ENCODE results near the gene CAMKMT.

The CAMKMT gene

DNA sequence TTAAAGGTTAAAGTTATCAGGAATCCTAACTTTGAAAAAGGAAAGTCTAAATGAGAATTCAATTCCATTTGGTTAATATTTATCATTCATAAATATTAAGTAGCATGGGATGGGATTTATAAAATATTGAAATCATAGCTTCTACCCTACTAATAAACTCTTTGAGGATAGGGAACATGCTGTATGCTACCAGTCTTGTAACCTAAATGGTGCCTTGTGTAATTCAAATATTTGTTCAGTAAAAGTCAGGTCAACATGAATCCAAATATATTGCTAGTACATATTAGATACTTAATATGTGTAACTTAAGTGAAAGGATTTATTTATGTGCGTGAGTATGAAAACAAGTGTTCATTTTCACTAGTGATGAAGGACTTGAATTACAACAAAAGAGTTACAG, 94.1 kb downstream of the CAMKMT start:
- TF ChIP-seq, protein P1, sequence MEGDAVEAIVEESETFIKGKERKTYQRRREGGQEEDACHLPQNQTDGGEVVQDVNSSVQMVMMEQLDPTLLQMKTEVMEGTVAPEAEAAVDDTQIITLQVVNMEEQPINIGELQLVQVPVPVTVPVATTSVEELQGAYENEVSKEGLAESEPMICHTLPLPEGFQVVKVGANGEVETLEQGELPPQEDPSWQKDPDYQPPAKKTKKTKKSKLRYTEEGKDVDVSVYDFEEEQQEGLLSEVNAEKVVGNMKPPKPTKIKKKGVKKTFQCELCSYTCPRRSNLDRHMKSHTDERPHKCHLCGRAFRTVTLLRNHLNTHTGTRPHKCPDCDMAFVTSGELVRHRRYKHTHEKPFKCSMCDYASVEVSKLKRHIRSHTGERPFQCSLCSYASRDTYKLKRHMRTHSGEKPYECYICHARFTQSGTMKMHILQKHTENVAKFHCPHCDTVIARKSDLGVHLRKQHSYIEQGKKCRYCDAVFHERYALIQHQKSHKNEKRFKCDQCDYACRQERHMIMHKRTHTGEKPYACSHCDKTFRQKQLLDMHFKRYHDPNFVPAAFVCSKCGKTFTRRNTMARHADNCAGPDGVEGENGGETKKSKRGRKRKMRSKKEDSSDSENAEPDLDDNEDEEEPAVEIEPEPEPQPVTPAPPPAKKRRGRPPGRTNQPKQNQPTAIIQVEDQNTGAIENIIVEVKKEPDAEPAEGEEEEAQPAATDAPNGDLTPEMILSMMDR (conservative IDR thresholded peaks at IDR 0.05), result no peak
- TF ChIP-seq ZFX (IDR thresholded peaks at IDR 0.05), result no peak
- no peak overlapping the region for H3K27ac ChIP-seq

DNA sequence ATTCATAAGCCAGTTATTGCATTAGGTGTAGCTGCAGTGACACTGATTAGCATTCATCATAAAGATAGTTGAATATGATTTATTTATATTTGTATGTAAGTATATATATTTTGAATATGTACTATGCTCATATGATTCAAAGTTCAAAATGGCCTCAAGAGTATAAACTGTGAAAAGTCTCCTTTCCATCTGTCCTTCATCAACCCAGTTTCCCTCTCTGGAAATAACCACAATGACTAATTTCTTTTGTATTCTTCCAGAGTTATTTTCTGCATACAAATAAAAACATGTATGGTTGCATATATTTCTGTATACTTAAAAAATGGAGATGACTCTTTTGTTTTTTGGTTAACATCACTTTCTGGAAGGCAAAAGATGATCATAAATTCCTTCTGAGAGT, 95.2 kb downstream of the CAMKMT start:
- TF ChIP-seq, protein P1 (conservative IDR thresholded peaks at IDR 0.05), result no peak
- TF ChIP-seq ZFX (IDR thresholded peaks at IDR 0.05), result no peak
- H3K27ac ChIP-seq, result no peak overlapping the region

DNA sequence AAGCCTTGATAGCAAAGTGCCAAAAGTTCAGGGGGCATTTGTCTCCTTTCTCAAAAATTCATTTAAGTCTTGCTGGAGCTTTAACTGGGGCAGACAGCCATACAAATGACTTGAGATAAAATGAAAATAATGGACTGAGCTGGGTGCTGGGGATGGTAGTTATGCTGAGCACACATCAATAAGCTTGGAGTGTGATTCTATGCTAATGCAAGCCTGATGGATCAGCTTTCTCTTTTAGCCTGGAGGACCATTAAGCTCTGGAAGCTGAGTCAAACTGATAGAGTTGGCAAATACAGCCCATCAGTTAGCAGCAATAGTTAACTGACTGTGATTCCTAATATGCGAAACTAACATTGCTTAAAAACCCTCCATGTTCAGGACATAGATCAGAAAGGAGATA, 98.0 kb downstream of the CAMKMT start:
- no peak for TF ChIP-seq ZFX (IDR thresholded peaks at IDR 0.05)
- TF ChIP-seq, protein P1 (conservative IDR thresholded peaks at IDR 0.05), result no peak
- no peak overlapping the region for H3K27ac ChIP-seq

GRCh38 chr2:44462934-44463849, 101.4 kb downstream of the CAMKMT start:
- TF ChIP-seq, protein P1 (conservative IDR thresholded peaks at IDR 0.05), result no peak
- TF ChIP-seq ZFX (IDR thresholded peaks at IDR 0.05), result no peak
- no peak overlapping the region for H3K27ac ChIP-seq

GRCh38 chr2:44464437-44464836, 102.7 kb downstream of the CAMKMT start:
- no peak for TF ChIP-seq ZFX (IDR thresholded peaks at IDR 0.05)
- TF ChIP-seq, protein P1 (conservative IDR thresholded peaks at IDR 0.05), result no peak
- H3K27ac ChIP-seq, result no peak overlapping the region

GRCh38 chr2:44470151-44470550, 108.4 kb downstream of the CAMKMT start:
- TF ChIP-seq ZFX (IDR thresholded peaks at IDR 0.05), result no peak
- TF ChIP-seq, protein P1 (conservative IDR thresholded peaks at IDR 0.05), result no peak
- H3K27ac ChIP-seq, result no peak overlapping the region

GRCh38 chr2:44477657-44478414, 116.1 kb downstream of the CAMKMT start:
- TF ChIP-seq, protein P1 (conservative IDR thresholded peaks at IDR 0.05), result no peak
- no peak for TF ChIP-seq ZFX (IDR thresholded peaks at IDR 0.05)
- no peak overlapping the region for H3K27ac ChIP-seq
